Testis (tissue), 2 donors: Measurements from ENCODE around the gene ELMO1.

Experiments used
- POLR2A ChIP-seq: fragments of 450-650 bp; IDR thresholded peaks from one replicate; pipeline ENCODE4 v1.6.1; 2017; ENCODE audit warnings: antibody characterized with exemption, mild to moderate bottlenecking, moderate library complexity
- TF ChIP-seq, protein P1 (sequence below), 3 experiments: fragments of 450-650 bp in 2 of 3; fragments of 200-600 bp in 1 of 3; sonication (generic) in 1 of 3; IDR thresholded peaks; one replicate each; pipeline ENCODE4 v1.5.1; 2016 to 2019; ENCODE audit warnings: antibody characterized with exemption in 3 of 3, mild to moderate bottlenecking in 2 of 3, moderate library complexity in 1 of 3

DNA sequence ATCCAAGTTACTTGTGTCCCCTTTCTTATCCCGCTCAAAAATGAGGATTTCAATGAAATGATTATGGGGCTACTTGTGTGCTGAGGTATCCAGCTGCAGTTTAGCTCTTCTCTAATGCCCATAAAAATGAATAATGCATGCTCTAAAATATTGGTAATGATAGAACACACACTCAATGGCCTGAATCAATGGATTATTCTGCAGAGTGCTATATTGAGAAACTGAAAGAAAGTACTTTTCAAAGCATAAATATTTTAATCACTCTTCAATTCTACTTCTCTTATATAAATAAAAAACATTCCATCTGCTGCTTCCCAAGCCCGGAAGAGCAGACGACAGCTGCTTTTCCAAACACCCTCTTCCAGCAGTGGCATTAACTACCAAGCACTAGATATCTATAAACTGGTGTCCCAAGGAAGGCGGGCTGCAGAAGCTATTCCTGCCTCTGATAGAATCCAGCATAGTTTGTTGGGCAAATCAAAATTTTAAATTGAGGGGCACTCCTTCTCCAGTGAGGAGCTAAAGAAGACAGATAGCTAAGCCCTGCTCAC, 439.5 kb downstream of the ELMO1 start:
- TF ChIP-seq, protein P1, sequence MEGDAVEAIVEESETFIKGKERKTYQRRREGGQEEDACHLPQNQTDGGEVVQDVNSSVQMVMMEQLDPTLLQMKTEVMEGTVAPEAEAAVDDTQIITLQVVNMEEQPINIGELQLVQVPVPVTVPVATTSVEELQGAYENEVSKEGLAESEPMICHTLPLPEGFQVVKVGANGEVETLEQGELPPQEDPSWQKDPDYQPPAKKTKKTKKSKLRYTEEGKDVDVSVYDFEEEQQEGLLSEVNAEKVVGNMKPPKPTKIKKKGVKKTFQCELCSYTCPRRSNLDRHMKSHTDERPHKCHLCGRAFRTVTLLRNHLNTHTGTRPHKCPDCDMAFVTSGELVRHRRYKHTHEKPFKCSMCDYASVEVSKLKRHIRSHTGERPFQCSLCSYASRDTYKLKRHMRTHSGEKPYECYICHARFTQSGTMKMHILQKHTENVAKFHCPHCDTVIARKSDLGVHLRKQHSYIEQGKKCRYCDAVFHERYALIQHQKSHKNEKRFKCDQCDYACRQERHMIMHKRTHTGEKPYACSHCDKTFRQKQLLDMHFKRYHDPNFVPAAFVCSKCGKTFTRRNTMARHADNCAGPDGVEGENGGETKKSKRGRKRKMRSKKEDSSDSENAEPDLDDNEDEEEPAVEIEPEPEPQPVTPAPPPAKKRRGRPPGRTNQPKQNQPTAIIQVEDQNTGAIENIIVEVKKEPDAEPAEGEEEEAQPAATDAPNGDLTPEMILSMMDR (IDR thresholded peaks at IDR 0.05) = no peak
- TF ChIP-seq POLR2A = no peak
